OCI-LY3 (cell line): ENCODE measurements around the gene DROSHA.

Experiments
- H2AFZ ChIP-seq: fragments of 200-600, 300-600 bp; shearing (Covaris generic); 2 replicates; pipeline ENCODE4 v1.6.0; 2014; ENCODE audit warnings: antibody characterized with exemption, low read depth, low read length
- H3K27ac ChIP-seq: fragments of 200-600, 300-600 bp; sonication (generic); 2 replicates; pipeline ENCODE4 v1.5.1; 2014; ENCODE audit warnings: mild to moderate bottlenecking, low read length, moderate library complexity, mixed read lengths
- H3K27me3 ChIP-seq: fragments of 200-600, 300-600 bp; sonication (generic); 2 replicates; pipeline ENCODE4 v1.6.1; 2014; ENCODE audit warnings: low read depth, low read length, mixed read lengths
- H3K36me3 ChIP-seq: fragments of 200-600, 300-600 bp; sonication (generic); replicated peaks from 2 replicates; pipeline ENCODE3; 2014; ENCODE audit warnings: low read depth, low read length, mixed read lengths
- H3K4me1 ChIP-seq: fragments of 300-600, 200-600 bp; sonication (generic); 2 replicates; pipeline ENCODE4 v1.6.1; 2014; ENCODE audit warnings: low read length, mixed read lengths
- H3K4me2 ChIP-seq: fragments of 200-600, 300-600 bp; sonication (generic); 2 replicates; pipeline ENCODE4 v1.6.1; 2014; ENCODE audit warnings: low read length, mixed read lengths
- H3K4me3 ChIP-seq: fragments of 300-600, 200-600 bp; sonication (generic); 2 replicates; pipeline ENCODE4 v1.5.1; 2014; ENCODE audit warnings: antibody characterized with exemption, mild to moderate bottlenecking, low read length, moderate library complexity
- H3K79me2 ChIP-seq: fragments of 300-600, 200-600 bp; shearing (Covaris generic); 2 replicates; pipeline ENCODE4 v1.6.1; 2014; ENCODE audit warnings: mild to moderate bottlenecking, low read length, mixed read lengths
- H3K9ac ChIP-seq: fragments of 300-600, 200-600 bp; shearing (Covaris generic); 2 replicates; pipeline ENCODE4 v1.6.0; 2014; ENCODE audit warnings: mild to moderate bottlenecking, low read length, moderate library complexity
- H3K9me3 ChIP-seq: fragments of 200-600, 300-600 bp; shearing (Covaris generic); 2 replicates; pipeline ENCODE4 v1.6.1; 2014; ENCODE audit warnings: low read length, mixed read lengths; ENCODE audit not compliant: insufficient read depth
- H4K20me1 ChIP-seq: fragments of 200-600, 300-600 bp; sonication (generic); 2 replicates; pipeline ENCODE4 v1.6.1; 2016; ENCODE audit warnings: low read length, mixed read lengths; ENCODE audit not compliant: insufficient read depth
- CTCF ChIP-seq: fragments of 200-600, 300-600 bp; sonication (generic); IDR thresholded peaks from 2 replicates; pipeline ENCODE4 v1.5.1; 2014; ENCODE audit warnings: antibody characterized with exemption, low read length, low read depth
- EZH2phosphoT487 ChIP-seq: fragments of 200-600 bp; shearing (Covaris generic); IDR thresholded peaks from 2 replicates; pipeline ENCODE4 v1.6.1; 2018; ENCODE audit warnings: antibody characterized with exemption, mixed run types, low read depth

The DROSHA gene

GRCh38 chr5:31486441-31486840 lies 45.5 kb downstream of the DROSHA start:
- Histone ChIP-seq H3K4me3 (no peak overlapping the region), H3K27ac (no peak overlapping the region), H3K9ac (no peak overlapping the region), H3K79me2 (no peaks in the 10 kb centered on the region), H3K27me3 (no peaks in the 10 kb centered on the region), H3K4me1 (no peaks in the 10 kb centered on the region), H3K36me3 (no peaks in the 10 kb centered on the region), H4K20me1 (no peaks in the 10 kb centered on the region), H2AFZ (no peak overlapping the region), H3K4me2 (no peak overlapping the region), H3K9me3 (no peaks in the 10 kb centered on the region)
- TF ChIP-seq EZH2phosphoT487 (no peak), CTCF (no peak)

GRCh38 chr5:31485376-31486207 lies 46.3 kb downstream of the DROSHA start:
- H3K4me3 ChIP-seq: no peak overlapping the region
- H4K20me1 ChIP-seq: no peaks in the 10 kb centered on the region
- H3K9ac ChIP-seq: no peak overlapping the region
- H3K27ac ChIP-seq: no peak overlapping the region
- no peak overlapping the region for H2AFZ ChIP-seq
- TF ChIP-seq CTCF (no peak), EZH2phosphoT487 (no peak)
- no peak overlapping the region for H3K4me2 ChIP-seq
- H3K4me1 ChIP-seq: no peaks in the 10 kb centered on the region
- H3K36me3 ChIP-seq: no peaks in the 10 kb centered on the region
- no peaks in the 10 kb centered on the region for H3K27me3 ChIP-seq
- H3K79me2 ChIP-seq: no peaks in the 10 kb centered on the region
- H3K9me3 ChIP-seq: no peaks in the 10 kb centered on the region

GRCh38 chr5:31481531-31482165 lies 50.2 kb downstream of the DROSHA start:
- H2AFZ ChIP-seq: no peak overlapping the region

More at GRCh38 chr5:31481531-31482165, 50.2 kb downstream of the DROSHA start:
- Histone ChIP-seq H3K4me3 (no peak overlapping the region), H3K36me3 (no peaks in the 10 kb centered on the region), H4K20me1 (no peaks in the 10 kb centered on the region), H3K27ac (no peak overlapping the region), H3K27me3 (no peaks in the 10 kb centered on the region), H3K79me2 (no peaks in the 10 kb centered on the region), H3K9me3 (no peaks in the 10 kb centered on the region), H3K4me2 (no peak overlapping the region), H3K4me1 (peaks cover 4% of the 10 kb centered on the region; the same call in 1 of the 2 replicates), H3K9ac (no peak overlapping the region)
- no peak for TF ChIP-seq CTCF
- no peak for TF ChIP-seq EZH2phosphoT487
